Fibroblast of gingiva (primary cell): ENCODE results near the gene DIS3L.
A peak's percentile ranks its signal among the peaks of the same experiment; 100 is the strongest.
"Not testable (repeated sequence)": the region's sequence is repeated elsewhere in the genome, so short reads cannot be mapped to it uniquely, and the experiment has no call there.

ENCODE experiments used
- DNase-seq: peaks from one replicate; pipeline ENCODE4 v3.0.0-alpha.2; 2011; ENCODE audit warnings: low read depth

Gene DIS3L

DNA sequence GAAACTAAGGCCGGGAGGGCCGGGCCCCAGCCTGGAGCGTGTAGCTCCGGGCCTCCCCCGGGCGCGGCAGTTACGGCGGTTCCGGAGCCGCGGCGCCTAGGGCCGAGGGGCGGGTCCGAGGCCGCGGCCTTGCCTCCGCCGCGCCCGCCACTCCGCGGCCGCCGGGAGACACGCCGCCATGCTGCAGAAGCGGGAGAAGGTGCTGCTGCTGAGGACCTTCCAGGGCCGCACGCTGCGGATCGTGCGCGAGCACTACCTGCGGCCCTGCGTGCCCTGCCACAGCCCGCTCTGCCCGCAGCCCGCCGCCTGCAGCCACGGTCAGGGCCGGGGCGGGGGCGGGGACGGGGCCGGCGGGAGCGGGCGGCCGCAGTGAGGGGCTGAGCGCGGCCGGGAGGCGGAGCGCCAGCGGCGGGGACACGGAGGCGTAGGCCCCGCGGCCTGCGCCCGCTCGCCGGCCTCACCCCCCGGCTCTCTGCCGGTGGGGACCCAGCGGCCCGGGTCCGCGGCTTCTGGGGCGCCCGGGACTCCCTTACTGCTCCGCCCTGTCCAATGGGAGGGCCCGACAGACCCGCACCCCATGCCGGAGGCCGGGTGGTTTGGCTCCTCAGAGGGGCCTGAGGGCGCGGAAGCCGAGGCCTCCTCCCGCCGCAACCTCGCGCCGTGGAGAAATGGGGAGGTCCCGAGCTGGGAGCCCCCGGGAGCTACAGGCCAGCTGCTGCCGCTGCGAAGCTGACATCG is at the start of gene DIS3L:
TSS of gene DIS3L (plus strand) at position 150 of the 738 bp plus-strand sequence. CDS start at position 179, 29 bp downstream.
- peak; percentile 57 for DNase-seq

DNA sequence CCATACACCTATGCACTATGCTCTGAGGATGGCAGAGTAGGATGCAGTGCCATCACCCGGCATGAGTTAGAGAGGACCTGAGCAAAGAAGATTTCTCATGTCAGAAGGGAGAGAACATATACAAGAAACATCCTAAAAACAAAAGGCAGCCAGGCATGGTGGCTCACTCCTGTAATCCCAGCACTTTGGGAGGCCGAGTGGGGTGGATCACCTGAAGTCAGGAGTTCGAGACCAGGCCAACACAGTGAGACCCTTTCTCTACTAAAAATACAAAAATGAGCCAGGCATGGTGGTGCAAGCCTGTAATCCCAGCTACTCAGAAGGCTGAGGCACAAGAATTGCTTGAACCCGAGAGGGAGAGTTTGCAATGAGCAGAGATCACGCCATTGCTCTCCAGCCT is 47.5 kb upstream of the DIS3L start:
- DNase-seq = not testable (repeated sequence)

DNA sequence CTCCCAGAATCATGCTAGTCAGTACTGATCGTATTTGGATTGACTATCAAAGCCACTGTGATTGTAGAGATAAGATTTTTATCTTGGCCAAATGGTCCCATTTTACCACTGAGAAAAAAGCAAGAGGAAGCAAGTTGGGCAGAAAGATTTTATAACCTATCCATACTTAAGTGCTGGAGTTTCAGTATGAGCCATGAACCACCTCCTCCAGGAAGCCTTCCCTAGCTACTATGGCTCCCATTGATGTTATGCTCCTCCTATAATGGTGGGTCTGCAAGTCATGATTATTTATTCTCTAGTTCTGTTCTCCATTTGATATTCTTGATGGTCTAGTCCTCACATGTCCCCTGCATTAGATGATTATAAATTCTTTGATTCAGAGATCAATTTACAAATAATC is 46.4 kb upstream of the DIS3L start:
- no peak for DNase-seq

DNA sequence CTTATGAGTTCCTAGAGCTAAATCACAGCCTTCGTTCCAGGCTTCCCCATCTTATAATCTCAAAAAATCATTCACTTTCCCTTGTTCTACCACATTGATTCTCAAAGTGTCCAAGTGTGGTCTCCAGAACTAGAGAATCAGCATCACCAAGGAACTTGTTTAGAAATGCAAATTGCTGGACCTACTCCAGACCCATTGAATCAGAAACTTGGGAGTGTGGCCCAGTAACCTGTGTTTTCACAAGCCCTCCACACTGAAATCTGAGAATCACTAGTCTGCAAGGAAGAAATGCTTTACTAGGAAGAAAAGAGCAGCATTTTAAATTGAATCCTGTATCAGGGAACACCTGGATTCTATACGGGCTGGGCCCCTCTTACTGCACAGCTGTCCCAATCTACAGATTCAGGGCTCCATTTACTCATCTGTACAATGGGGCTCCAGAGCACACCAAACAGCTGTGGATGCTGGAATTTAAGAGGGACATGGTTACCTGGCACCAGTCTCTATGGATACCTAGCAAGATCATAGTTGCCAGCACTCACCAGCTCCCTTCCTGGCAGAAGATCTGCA is 43.7 kb upstream of the DIS3L start:
- no peak for DNase-seq

DNA sequence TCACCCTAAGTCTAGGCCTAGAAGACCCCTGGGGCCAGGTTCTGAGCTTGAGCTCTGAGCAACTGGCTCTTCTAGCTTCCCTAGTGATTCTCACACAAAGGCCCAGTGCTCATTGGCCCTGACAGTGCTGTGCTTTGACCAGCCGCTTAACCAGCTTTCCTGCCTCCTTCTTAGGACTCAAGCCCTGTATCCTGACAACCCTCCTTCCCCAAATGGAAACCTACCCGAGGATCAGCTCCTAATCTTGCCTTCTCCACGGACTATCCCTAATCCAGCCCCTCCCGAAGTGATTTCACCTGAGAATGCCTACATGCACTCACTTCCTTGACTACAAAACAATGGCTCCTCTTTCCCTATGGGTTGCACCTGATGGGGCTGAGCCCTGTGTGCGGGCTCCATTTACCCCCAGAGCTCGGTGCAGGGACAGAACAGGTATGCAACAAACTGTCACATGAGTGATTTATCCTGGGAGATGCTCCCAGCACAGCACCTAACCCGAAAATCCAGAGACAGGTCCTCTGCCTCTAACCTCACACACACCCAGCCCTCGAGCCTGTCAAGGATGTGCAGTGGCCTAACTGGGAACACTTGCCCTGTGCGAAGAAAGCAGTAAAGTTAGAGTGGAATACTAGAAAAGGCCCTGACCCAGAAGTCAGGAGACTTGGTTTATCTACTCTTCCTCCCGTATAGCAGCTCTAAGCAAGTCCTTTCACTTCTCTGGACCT is 42.1 kb upstream of the DIS3L start:
- no peak for DNase-seq

DNA sequence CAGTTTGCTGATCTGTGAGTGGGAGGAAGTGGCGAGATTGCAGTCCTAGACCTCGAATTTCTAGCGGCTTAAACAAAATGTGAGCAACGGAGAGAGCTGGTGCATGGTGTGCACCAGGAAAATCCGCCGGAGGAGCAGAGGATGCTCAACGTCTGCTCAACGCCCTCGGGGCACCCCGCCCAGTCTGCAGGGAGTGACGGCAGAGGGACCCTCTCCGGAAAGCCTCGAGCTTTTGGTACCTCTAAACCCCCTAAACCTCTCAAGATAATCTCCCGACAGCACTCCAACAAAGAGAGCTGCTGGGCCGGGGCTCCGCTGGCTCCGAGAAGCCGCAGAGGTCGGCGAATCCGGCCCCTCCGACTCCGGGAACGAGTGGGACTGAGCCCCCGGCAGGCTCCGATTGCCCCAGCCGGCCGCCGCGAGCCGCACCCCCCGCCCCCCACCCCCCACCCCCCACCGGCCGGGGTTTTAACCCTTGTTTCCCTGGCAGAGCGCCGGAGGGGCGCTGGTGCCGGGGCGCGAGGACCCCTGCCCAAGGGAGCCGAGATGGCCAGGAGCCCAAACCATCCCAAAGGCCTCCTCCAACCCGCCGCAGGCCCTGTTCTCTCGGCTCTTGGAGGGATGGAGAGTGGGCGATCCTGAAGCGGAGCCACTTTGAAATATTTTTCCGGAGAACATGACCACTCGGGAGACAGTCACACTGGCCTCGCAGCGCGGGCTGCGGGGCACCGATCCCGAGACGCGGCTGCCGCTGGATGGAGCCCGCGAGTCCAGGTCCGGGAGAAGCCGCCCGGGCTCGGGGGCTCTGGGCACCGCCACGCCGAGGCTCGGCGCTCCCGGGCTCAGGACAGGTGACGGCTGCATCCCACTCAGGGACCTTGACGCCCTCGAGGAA is 41.3 kb upstream of the DIS3L start:
- peak; percentile 20 for DNase-seq

DNA sequence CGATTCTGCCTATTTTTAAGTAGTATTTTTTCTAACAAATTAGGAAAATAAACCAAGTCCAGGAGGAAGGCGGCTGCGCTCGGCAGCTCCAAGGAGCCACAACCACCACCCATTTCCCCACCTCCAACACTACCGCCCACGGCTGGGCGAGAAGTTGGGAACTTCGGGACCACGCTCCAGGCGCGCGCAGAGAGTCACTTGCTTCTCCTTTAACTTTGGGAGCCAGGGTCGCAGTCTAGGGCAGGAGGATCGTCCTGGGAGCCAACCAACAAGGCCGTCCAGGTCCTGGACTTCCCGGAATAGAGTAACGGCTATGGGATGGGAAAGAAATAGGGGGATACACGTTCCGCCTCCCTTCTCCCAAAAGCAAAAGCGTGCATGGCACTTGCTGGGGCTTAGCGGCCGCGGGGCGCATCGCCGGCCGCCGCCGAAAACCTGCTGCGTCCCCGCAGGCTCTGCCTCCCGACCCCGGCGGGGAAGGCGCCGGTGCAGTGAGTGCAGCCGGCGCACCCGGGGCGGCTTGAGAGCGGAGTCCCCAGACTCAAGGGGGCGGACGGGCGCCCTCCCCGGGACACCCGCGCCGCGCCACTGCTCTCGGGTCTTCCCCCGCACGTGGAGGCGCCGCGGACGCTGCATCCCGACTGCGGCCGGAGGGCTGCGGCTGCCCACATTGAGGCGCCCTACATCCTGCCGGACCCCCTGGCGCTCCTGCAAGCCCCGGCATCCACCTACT is 40.5 kb upstream of the DIS3L start:
- DNase-seq = no peak

DNA sequence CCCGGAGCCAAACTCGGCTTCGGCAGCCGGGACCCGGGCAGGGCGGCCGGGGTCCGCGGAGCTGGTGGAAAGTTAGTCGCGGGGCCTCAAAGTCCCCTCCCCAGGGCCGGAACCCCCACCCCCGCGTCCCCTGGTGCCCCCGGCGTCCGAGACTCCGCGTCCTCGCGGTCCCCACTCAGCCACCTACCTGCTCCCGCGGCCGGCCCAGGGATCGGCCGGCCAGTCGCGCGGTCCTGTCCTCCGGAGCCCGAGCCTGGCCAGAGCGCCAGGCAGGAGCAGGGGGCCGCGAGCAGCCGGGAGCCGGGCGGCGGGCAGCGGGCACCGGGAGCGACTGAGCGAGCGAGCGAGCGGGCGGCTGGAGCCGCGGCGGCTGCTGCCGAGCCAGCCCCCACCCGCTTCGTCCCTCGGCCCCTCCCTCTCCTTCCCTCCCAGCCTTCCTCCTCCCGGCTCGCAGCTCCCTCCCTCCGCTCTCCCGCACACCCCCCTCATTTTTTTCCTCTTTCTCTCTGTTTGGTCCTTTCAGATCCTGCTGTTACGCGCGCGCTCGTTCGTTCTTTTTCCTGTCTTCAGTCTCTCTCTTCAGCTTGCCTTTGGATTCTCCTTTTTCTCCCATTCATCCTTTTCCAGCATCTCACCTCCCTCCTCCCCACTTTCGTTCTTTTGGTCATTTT is 39.8 kb upstream of the DIS3L start, which contains the start of gene MEGF11:
TSS of gene MEGF11 (minus strand) at position 333 of the 671 bp plus-strand sequence. CDS start 125,347 bp downstream, outside the sequence.
- DNase-seq = peak; percentile 39

DNA sequence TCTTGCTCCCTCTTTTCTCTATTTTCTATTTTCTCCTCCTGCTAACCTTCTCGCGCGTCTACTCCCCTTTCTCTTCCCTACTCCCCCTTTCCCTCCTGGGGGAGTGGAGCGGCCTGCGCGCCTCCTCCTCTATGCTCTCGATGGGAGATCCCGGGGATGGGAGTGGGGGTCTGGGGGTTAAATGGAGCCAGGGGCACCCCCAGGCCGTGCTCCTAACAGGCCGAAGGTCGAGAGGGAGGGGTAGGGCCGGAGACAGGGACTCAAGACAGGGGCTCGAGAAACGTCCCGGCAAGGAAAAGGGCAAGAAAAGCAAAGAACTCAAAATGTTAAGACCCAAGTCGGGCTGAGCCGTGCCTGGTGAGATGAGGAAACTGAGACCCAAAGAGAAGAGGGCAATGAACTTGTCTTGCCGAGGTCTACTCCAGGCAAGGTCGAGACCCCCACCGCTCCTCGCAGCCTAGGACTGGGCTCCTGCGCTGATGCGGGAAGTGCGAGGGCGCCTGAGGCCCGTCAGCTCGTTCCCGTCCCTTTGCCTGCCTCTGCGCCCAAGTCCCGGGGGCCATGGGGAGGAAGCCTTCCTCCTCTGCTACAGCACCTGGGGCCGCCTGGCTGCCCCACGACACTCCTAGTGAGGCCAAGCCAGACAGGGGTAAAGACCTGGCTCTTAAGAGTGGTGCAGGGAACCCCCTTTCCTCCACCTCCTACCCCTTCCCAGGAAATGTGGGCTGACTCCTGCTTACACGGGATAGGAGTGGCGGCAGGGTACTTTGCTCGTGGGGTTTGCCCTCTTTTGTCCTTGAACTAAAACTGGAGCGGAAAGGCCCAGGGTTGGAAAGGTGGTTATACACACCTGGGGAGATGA is 39.0 kb upstream of the DIS3L start:
- DNase-seq = no peak

DNA sequence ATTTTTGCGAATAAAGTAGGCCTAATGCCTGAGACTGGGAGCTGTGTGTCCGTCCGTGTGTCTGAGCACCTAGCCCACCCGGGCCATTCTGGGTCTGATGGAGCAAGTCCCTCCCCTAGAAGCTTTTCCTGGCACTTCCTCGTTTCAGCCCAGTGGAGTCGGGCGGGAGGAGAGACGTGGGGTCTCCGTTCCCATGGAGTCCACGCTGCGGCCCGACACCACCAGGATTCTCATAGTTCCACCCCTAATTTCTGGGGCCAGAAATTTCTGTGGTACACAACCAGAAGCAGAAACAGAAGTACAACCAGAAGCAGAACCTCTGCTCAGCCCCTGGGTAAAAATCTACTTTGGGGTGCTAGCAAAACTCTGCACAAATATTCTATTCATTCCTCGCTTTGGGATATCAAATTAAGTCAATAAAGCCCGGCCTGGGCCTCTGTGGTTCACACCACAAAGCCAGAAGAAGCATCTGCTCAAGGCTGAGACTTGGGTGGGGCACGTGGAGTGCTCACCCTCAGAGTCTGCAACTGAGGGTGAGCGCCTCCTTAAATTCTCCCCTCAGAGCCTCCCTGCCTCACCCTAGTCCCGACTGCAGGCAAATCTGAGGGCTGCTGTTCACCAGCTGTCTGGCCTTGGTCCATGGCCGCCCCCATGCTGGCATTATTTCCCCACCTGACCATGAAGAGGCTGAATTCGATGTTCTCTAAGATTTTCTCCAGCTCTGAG is 38.3 kb upstream of the DIS3L start:
- no peak for DNase-seq

DNA sequence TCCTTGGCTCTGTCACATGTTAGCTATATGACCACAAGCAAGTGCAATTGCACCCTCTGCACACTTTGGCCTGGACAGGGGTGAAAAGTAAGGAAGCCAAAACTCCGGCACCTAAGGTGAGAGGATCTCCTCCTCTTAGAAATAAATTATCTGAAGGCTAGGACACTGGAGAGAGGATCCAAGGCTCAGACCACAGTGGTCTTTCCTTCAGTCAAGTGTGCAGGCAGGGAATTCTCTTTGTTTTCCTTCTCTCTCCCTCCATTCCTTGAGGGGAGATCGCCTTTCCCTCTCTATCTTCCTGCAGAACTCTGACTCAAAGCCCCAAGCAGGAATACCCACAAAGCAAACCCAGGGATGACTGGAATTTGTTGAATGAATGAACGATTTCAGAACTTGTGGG is 36.7 kb upstream of the DIS3L start:
- DNase-seq = no peak

DNA sequence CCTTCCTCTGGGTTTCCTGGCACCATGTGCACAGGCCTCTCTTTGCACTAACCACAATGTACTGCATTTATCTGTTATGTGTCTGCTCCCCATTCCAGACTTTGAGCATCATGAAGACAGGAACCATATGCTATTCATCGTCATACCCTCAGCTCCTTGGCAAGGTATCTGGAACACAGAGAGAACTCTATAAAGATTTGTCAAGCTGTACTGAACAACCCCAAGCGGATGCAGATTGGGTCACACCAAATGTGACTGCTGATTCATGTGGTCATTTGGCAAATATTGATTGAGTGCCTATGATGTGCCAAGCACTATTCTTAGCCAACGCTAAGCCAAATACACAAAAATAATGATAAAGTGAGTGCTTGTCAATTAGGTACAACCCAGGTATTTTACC is 32.3 kb upstream of the DIS3L start:
- DNase-seq = no peak

DNA sequence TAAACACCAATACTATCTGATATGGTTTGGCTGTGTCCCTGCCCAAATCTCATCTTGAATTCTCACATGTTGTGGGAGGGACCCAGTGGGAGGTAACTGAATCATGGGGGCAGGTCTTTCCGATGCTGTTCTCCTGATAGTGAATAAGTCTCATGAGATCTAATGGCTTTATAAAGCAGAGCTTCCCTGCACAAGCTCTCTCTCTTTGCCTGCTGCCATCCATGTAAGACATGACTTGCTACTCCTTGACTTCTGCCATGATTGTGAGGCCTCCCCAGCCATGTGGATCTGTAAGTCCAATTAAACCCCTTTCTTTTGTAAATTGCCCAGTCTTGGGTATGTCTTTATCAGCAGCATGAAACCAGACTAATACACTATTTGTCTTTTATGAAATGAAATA is 30.5 kb upstream of the DIS3L start:
- DNase-seq = not testable (repeated sequence)

DNA sequence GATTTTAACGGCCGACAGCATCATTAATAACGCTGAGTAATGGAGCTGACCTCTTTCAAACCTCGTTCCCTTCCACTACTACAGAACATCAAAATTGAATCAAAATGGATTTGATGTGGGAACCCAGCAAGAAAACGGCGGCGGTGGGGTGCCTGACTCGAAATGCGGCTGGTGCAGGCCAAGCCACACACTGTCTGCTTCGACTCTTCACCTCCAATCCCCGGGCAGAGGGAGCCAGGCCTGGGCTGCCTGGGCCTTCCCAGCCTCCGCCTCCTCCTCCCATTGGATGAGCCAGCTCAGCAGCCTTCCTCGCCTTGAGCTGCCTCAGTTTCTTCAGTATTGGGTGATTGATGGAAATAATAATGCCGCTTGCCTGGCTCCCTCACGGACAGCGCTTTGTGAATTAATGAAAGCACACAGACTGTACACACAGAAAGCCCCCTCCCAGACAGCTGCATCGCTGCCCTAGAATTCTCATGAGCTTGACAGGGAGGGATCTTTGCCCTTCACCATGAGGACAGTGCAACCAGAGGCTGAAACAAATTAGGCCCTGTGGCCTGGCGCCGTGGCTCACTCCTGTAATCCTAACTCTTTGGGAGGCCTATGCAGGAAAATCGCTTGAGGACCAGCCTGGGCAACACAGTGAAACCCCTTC is 28.4 kb upstream of the DIS3L start:
- DNase-seq = no peak

DNA sequence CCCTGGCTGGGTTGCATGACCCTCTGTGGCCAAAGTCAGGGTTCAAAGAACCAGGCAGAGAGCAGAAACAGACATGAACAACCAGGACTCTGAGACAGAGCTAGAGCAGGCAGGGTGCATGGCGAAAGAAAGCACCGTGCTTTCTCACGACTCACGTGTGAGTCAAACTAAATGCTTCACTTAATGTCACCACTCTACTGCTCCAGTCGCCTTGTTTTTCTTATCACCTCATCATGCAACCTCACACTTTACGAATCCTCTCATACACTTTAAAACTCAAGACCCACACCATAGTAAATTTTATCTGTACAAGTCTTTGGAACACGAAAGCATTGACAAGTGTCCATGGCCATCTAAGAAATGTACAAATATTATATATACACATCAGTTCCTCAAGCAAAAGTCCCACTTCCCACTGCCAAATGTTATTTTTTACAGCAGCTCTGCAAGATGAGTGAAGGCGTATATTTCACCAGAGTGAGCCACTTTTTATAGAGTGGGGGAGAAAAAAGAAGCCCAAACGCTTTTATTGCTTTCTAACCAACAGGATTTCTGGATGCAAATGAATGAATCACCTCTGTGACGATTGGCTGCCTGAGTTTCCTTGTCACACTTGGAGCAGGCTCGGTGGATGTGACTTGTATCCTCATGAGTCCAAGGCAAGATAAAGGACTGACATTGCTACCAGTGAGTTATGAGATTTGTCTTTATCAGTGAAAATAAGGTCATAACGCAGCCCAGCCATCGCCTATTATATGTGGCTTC is 23.9 kb upstream of the DIS3L start:
- DNase-seq = no peak

DNA sequence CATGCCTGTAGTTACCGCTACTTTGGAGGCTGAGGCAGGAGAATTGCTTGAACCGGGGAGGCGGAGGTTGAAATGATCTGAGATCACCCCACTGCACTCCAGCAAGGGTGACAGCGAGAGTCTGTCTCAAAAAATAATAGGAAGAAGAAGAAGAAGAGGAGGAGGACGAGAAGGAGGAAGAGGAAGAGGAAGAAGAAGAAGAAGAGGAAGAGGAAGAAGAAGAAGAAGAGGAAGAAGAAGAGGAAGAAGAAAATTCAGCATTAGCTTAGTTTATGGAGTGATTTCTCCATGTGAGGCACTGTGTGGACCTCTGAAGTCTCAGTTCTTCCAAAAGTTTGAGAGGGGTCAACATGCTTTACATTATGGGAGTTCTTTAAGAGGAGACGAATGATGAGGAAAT is 22.4 kb upstream of the DIS3L start:
- no peak for DNase-seq

DNA sequence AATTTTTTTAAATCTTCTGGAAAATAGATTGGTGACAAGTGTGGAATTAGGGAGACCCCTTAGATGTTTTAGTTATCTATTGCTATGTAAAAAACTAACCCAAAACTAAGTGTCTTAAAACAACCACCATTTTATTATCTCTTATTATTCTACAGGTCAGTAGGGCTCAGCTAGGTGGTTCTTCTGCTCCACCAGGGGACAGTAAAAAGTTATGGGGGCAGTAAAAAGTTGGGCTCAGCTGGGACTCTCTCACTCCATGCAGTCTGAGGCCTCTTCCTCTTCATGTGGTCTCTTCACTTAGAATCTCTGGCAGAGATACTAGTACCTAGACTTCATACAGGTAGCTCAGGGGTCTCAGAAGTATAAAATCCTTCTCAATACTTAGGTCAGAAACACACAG is 18.0 kb upstream of the DIS3L start:
- DNase-seq = no peak

DNA sequence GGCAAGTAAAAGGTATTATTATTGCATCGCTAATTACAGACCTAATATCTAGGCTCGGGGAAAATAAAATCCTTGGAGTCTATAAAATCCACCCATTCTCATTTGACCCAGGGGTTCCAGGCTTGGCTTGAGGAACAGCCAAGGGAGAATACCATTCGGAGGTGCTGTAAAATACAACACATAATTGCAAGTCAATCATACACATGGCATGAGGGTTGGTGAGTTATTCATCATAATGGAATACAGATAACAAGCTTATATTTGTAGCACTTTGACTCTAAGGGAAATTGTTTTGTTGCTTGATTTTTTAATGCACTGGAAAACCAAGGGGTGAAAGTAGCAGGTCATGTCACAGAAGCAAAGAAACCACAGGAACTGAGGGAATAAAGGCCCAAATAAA is 16.8 kb upstream of the DIS3L start:
- no peak for DNase-seq
